ENCODE measurements around the gene ZBTB20.

Gene ZBTB20

GRCh38 chr3:114519415-114519814 lies 627.7 kb downstream of the ZBTB20 start:
- DNase-seq (ENCODE audit: low spot score): no peak

- DNase-seq (ENCODE audit: low spot score): no peak
Measured at GRCh38 chr3:114518206-114518808, 628.8 kb downstream of the ZBTB20 start.

GRCh38 chr3:114510201-114510600 lies 636.9 kb downstream of the ZBTB20 start:
- no peak for DNase-seq (ENCODE audit: low spot score)

GRCh38 chr3:114509756-114510155 lies 637.3 kb downstream of the ZBTB20 start:
- no peak for DNase-seq (ENCODE audit: low spot score)

GRCh38 chr3:114508976-114509375 lies 638.1 kb downstream of the ZBTB20 start:
- DNase-seq (ENCODE audit: low spot score): no peak

- DNase-seq (ENCODE audit: low spot score): no peak
Measured at GRCh38 chr3:114508208-114508607, 638.9 kb downstream of the ZBTB20 start.

- DNase-seq (ENCODE audit: low spot score): no peak
Measured at GRCh38 chr3:114506591-114507300, 640.3 kb downstream of the ZBTB20 start.

- DNase-seq (ENCODE audit: low spot score): no peak
Measured at GRCh38 chr3:114504941-114505628, 642.0 kb downstream of the ZBTB20 start.

GRCh38 chr3:114502204-114502603 lies 644.9 kb downstream of the ZBTB20 start:
- no peak for DNase-seq (ENCODE audit: low spot score)

- DNase-seq (ENCODE audit: low spot score): no peak
Measured at GRCh38 chr3:114499976-114500375, 647.1 kb downstream of the ZBTB20 start.

GRCh38 chr3:114498539-114499370 lies 648.3 kb downstream of the ZBTB20 start:
- DNase-seq (ENCODE audit: low spot score): no peak

GRCh38 chr3:114496874-114497273 lies 650.2 kb downstream of the ZBTB20 start:
- no peak for DNase-seq (ENCODE audit: low spot score)

- no peak for DNase-seq (ENCODE audit: low spot score)
Measured at GRCh38 chr3:114496466-114496865, 650.6 kb downstream of the ZBTB20 start.

GRCh38 chr3:114496021-114496434 lies 651.1 kb downstream of the ZBTB20 start:
- DNase-seq (ENCODE audit: low spot score): no peak

- DNase-seq (ENCODE audit: low spot score): no peak
Measured at GRCh38 chr3:114494498-114494897, 652.6 kb downstream of the ZBTB20 start.

GRCh38 chr3:114490829-114491228 lies 656.3 kb downstream of the ZBTB20 start:
- no peak for DNase-seq (ENCODE audit: low spot score)

- no peak for DNase-seq (ENCODE audit: low spot score)
Measured at GRCh38 chr3:114487502-114487901, 659.6 kb downstream of the ZBTB20 start.

GRCh38 chr3:114484919-114485318 lies 662.2 kb downstream of the ZBTB20 start:
- no peak for DNase-seq (ENCODE audit: low spot score)

- no peak for DNase-seq (ENCODE audit: low spot score)
Measured at GRCh38 chr3:114481113-114481512, 666.0 kb downstream of the ZBTB20 start.

GRCh38 chr3:114480442-114480841 lies 666.6 kb downstream of the ZBTB20 start:
- DNase-seq (ENCODE audit: low spot score): no peak

GRCh38 chr3:114478801-114479200 lies 668.3 kb downstream of the ZBTB20 start:
- no peak for DNase-seq (ENCODE audit: low spot score)

GRCh38 chr3:114476511-114476910 lies 670.6 kb downstream of the ZBTB20 start:
- no peak for DNase-seq (ENCODE audit: low spot score)

Measured in hematopoietic multipotent progenitor cell treated with erythropoietin and hydrocortisone succinate and interleukin-3 and kit ligand, for 17 days (in vitro differentiated cells).